ENCODE measurements around the gene PTPRZ1. TPM values are rescaled to one million over a fixed set of nuclear protein-coding genes. Genes with fewer than 3 reads are reported as not detected.

The PTPRZ1 gene
- total and polyA plus RNA-seq, 12 donors, result 0.17 to 19.1 (median 1.2) TPM

DNA sequence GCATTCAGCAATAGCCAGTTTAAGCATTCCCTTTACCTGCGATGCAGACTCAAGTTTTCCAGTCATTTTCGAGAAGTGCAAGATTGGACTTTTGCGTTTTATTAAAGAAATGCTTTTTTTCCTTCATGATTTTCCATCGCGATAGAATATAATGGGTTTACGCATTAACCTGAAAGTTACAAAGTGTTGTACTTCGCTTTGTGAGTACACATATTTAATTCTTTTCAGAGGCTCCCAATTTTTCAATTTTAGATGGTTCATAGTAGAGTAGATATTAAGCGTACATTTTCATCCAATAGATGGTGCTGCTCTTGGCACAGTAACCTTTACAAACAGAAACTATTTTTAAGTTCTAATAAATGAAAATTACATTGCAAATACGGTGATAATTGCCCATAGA is 1.3 kb downstream of the PTPRZ1 start:
- no peaks in the 10 kb centered on the region for H3K36me3 ChIP-seq (replicated peaks in 1 of 2)
- TF ChIP-seq, protein P1, sequence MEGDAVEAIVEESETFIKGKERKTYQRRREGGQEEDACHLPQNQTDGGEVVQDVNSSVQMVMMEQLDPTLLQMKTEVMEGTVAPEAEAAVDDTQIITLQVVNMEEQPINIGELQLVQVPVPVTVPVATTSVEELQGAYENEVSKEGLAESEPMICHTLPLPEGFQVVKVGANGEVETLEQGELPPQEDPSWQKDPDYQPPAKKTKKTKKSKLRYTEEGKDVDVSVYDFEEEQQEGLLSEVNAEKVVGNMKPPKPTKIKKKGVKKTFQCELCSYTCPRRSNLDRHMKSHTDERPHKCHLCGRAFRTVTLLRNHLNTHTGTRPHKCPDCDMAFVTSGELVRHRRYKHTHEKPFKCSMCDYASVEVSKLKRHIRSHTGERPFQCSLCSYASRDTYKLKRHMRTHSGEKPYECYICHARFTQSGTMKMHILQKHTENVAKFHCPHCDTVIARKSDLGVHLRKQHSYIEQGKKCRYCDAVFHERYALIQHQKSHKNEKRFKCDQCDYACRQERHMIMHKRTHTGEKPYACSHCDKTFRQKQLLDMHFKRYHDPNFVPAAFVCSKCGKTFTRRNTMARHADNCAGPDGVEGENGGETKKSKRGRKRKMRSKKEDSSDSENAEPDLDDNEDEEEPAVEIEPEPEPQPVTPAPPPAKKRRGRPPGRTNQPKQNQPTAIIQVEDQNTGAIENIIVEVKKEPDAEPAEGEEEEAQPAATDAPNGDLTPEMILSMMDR (IDR thresholded peaks at IDR 0.05), result no peak
- TF ChIP-seq POLR2A (IDR thresholded peaks at IDR 0.05), result no peak
- no peaks in the 10 kb centered on the region for H3K27me3 ChIP-seq
- peaks cover 0 to 4% of the 10 kb centered on the region in 2 donors for H3K4me1 ChIP-seq (replicated peaks in 1 of 2)
- WGBS, 4 donors, result 11 to 18% (median 13%) methylated on average over 9 of the region's 9 CpGs
- H3K9me3 ChIP-seq (replicated peaks in 1 of 3), result no peaks in the 10 kb centered on the region
- intact Hi-C loops (cut with DNase I), result no loop called here
- H3K4me3 ChIP-seq, result peak overlapping the region in 1 of 4 donors; percentile 60
- no peak overlapping the region for H3K27ac ChIP-seq
- DNase-seq, result no peak

DNA sequence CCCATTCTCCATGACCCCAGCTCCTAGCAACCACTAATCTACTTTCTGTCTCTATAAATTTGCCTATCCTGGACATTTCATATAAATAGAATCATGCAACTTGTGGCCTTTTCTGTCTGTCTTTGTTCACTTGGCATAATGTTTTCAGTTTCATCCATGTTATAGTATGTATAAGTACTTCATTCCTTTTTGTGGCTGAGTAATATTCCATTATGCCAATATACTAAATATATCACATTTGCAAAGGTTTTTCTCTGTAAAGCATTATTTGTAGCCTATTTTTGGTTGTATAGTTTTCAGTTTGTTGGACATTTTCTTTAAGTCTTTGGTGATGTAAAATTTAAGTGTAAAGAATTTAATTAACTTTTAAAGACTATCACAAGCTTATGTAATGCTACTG is 2.2 kb downstream of the PTPRZ1 start:
- no peaks in the 10 kb centered on the region for H3K36me3 ChIP-seq (replicated peaks in 1 of 2)
- no peak for DNase-seq
- H3K4me3 ChIP-seq, result no peak overlapping the region
- H3K9me3 ChIP-seq (replicated peaks in 1 of 3), result no peaks in the 10 kb centered on the region
- intact Hi-C loops (cut with DNase I), result no loop called here
- no peaks in the 10 kb centered on the region for H3K27me3 ChIP-seq
- TF ChIP-seq, protein P1 (IDR thresholded peaks at IDR 0.05), result no peak
- TF ChIP-seq POLR2A (IDR thresholded peaks at IDR 0.05), result no peak
- H3K27ac ChIP-seq, result no peak overlapping the region
- H3K4me1 ChIP-seq (replicated peaks in 1 of 2), result peaks cover 0 to 4% of the 10 kb centered on the region in 2 donors

- H3K4me1 ChIP-seq (replicated peaks in 1 of 2), result peaks cover 0 to 4% of the 10 kb centered on the region in 2 donors
- H3K27me3 ChIP-seq, result no peaks in the 10 kb centered on the region
- no peak overlapping the region for H3K27ac ChIP-seq
- intact Hi-C loops (cut with DNase I), result no loop called here
- no peaks in the 10 kb centered on the region for H3K9me3 ChIP-seq (replicated peaks in 1 of 3)
- H3K36me3 ChIP-seq (replicated peaks in 1 of 2), result no peaks in the 10 kb centered on the region
- no peak for DNase-seq
- no peak overlapping the region for H3K4me3 ChIP-seq
- no peak for TF ChIP-seq POLR2A (IDR thresholded peaks at IDR 0.05)
- TF ChIP-seq, protein P1 (IDR thresholded peaks at IDR 0.05), result no peak
- WGBS, 4 donors, result 76 to 83% (median 80%) methylated on average over 5 of the region's 5 CpGs
These were observed 3.9 kb downstream of the PTPRZ1 start for GRCh38 chr7:121876656-121877500.

- Histone ChIP-seq H3K9me3 (replicated peaks in 1 of 3) (no peaks in the 10 kb centered on the region), H3K4me1 (replicated peaks in 1 of 2) (no peaks in the 10 kb centered on the region), H3K4me3 (no peak overlapping the region), H3K36me3 (replicated peaks in 1 of 2) (no peaks in the 10 kb centered on the region), H3K27ac (no peak overlapping the region), H3K27me3 (no peaks in the 10 kb centered on the region)
- no peak for TF ChIP-seq POLR2A (IDR thresholded peaks at IDR 0.05)
- TF ChIP-seq, protein P1 (IDR thresholded peaks at IDR 0.05), result no peak
- no peak for DNase-seq
- intact Hi-C loops (cut with DNase I), result no loop called here
- WGBS, 4 donors, result 60 to 73% (median 70%) methylated on average over 5 of the region's 5 CpGs
These were observed 6.0 kb downstream of the PTPRZ1 start for GRCh38 chr7:121878918-121879464.

All from adrenal gland (tissue), 12 donors.